H1 (cell line): Measurements from ENCODE around the gene LSM5.

Experiments
- BCL11A ChIP-seq, 2 experiments: IDR thresholded peaks; one replicate each; pipeline ENCODE4 v1.6.1; 2011; ENCODE audit warnings: low read depth in 2 of 2, low read length in 2 of 2, mild to moderate bottlenecking in 2 of 2
- CTCF ChIP-seq, 3 experiments: IDR thresholded peaks; 1 replicate in 2 of 3; 2 replicates in 1 of 3; pipeline versions ENCODE4 v1.5.1 to v1.6.1; 2011; ENCODE audit warnings: low read length in 3 of 3, mild to moderate bottlenecking in 3 of 3, inconsistent platforms in 2 of 3, low read depth in 1 of 3, moderate library complexity in 1 of 3; ENCODE audit not compliant: insufficient read depth in 1 of 3; ENCODE audit errors: control extremely low read depth in 1 of 3
- EGR1 ChIP-seq: IDR thresholded peaks from 2 replicates; pipeline ENCODE4 v1.6.1; 2011; ENCODE audit warnings: low read depth, low read length, borderline replicate concordance
- EP300 ChIP-seq, 2 experiments: IDR thresholded peaks; 1 replicate in 1 of 2; 2 replicates in 1 of 2; pipeline ENCODE4 v1.6.1; 2011 to 2012; ENCODE audit warnings: low read depth in 2 of 2, low read length in 2 of 2, mild to moderate bottlenecking in 2 of 2, borderline replicate concordance in 1 of 2, inconsistent platforms in 1 of 2, moderate library complexity in 1 of 2
- EZH2 ChIP-seq: fragments of 200-600 bp; sonication (generic); IDR thresholded peaks from 2 replicates; pipeline ENCODE4 v1.7.1; 2012; ENCODE audit warnings: low read depth, mild to moderate bottlenecking, moderate library complexity, low read length, inconsistent platforms; ENCODE audit not compliant: severe bottlenecking
- HDAC2 ChIP-seq, 2 experiments: fragments of 300-600 bp in 1 of 2; sonication (generic) in 1 of 2; IDR thresholded peaks; 2 replicates each; pipeline ENCODE4 v1.6.1; 2011 to 2012; ENCODE audit warnings: low read depth in 2 of 2, low read length in 2 of 2, mild to moderate bottlenecking in 2 of 2, moderate library complexity in 2 of 2, borderline replicate concordance in 1 of 2, inconsistent platforms in 1 of 2
- MAX ChIP-seq: IDR thresholded peaks from 2 replicates; pipeline ENCODE4 v1.6.1; 2012; ENCODE audit warnings: inconsistent platforms
- POLR2A ChIP-seq, 2 experiments: IDR thresholded peaks; 1 replicate in 1 of 2; 2 replicates in 1 of 2; pipeline ENCODE4 v1.6.1; 2011; ENCODE audit warnings: low read depth in 2 of 2, low read length in 2 of 2, mild to moderate bottlenecking in 2 of 2; ENCODE audit errors: control extremely low read depth in 1 of 2
- RBBP5 ChIP-seq: IDR thresholded peaks from 2 replicates; pipeline ENCODE4 v1.7.1; 2012; ENCODE audit warnings: low read depth, mild to moderate bottlenecking, inconsistent platforms, low read length, moderate library complexity, borderline replicate concordance
- RFX5 ChIP-seq: IDR thresholded peaks from 2 replicates; pipeline ENCODE4 v1.6.1; 2011; ENCODE audit warnings: low read depth, low read length, improper control_type of control experiment, borderline replicate concordance
- SAP30 ChIP-seq: fragments of 300-600 bp; sonication (generic); IDR thresholded peaks from 2 replicates; pipeline ENCODE4 v1.7.1; 2012; ENCODE audit warnings: low read length, moderate library complexity, mild to moderate bottlenecking, inconsistent platforms; ENCODE audit not compliant: insufficient read depth, insufficient replicate concordance
- SIN3A ChIP-seq, 2 experiments: IDR thresholded peaks in 1 of 2; conservative IDR thresholded peaks in 1 of 2; 2 replicates each; pipeline ENCODE4 v1.6.1; 2011 to 2012; ENCODE audit warnings: low read length in 2 of 2, improper control_type of control experiment in 1 of 2, low read depth in 1 of 2, mild to moderate bottlenecking in 1 of 2
- YY1 ChIP-seq: IDR thresholded peaks from 2 replicates; pipeline ENCODE4 v1.6.1; 2011; ENCODE audit warnings: low read depth, mild to moderate bottlenecking, low read length

GRCh38 chr7:32539366-32539765 lies 49.2 kb upstream of the LSM5 start:
- TF ChIP-seq CTCF (IDR thresholded peaks at IDR 0.05; ENCODE audit: control extremely low read depth in 1 of 3, insufficient read depth in 1 of 3, low read depth in 1 of 3, low read length in 3 of 3) (no peak), HDAC2 (IDR thresholded peaks at IDR 0.05; ENCODE audit: borderline replicate concordance in 1 of 2, low read depth in 2 of 2, low read length in 2 of 2) (no peak), POLR2A (IDR thresholded peaks at IDR 0.05; ENCODE audit: control extremely low read depth in 1 of 2, low read depth in 2 of 2, low read length in 2 of 2) (no peak), MAX (no peak), SIN3A (conservative IDR thresholded peaks at IDR 0.05 in 1 of 2, IDR thresholded peaks at IDR 0.05 in 1 of 2; ENCODE audit: low read depth in 1 of 2, low read length in 2 of 2) (no peak), SAP30 (no peak), EGR1 (no peak), YY1 (no peak), RFX5 (no peak), BCL11A (IDR thresholded peaks at IDR 0.05; ENCODE audit: low read depth in 2 of 2, low read length in 2 of 2) (no peak), EZH2 (no peak), EP300 (IDR thresholded peaks at IDR 0.05; ENCODE audit: borderline replicate concordance in 1 of 2, low read depth in 2 of 2, low read length in 2 of 2) (no peak), RBBP5 (no peak)
